RWPE2 (cell line): Measurements from ENCODE around the gene OTUD3.

Experiments used
- ATAC-seq: fragments of 200-7000 bp; cut with Tn5 transposase; 3 replicates; pipeline ENCODE4 v1.9.1; 2021; ENCODE audit warnings: low read depth
- DNase-seq: peaks from one replicate; pipeline ENCODE4 v3.0.0-alpha.2; 2020; ENCODE audit warnings: low spot score
- H3K27ac ChIP-seq: fragments of 450-650 bp; 2 replicates; pipeline ENCODE4 v1.5.1; 2017; ENCODE audit warnings: mild to moderate bottlenecking; ENCODE audit not compliant: poor library complexity, severe bottlenecking
- H3K27me3 ChIP-seq: fragments of 250-450 bp; sonication (Bioruptor Pico); 2 replicates; pipeline ENCODE4 v1.5.1; 2021; ENCODE audit warnings: mild to moderate bottlenecking, moderate library complexity; ENCODE audit not compliant: insufficient read depth, poor library complexity, severe bottlenecking
- H3K36me3 ChIP-seq: fragments of 250-450 bp; sonication (Bioruptor Pico); 2 replicates; pipeline ENCODE4 v1.5.1; 2020; ENCODE audit warnings: low read depth, mild to moderate bottlenecking, moderate library complexity
- H3K4me1 ChIP-seq: fragments of 250-450 bp; sonication (Bioruptor Pico); 2 replicates; pipeline ENCODE4 v1.5.1; 2021; ENCODE audit warnings: mild to moderate bottlenecking, moderate library complexity; ENCODE audit not compliant: insufficient read depth, poor library complexity, severe bottlenecking
- H3K4me3 ChIP-seq: fragments of 250-450 bp; sonication (Bioruptor Pico); 2 replicates; pipeline ENCODE4 v1.5.1; 2021; ENCODE audit warnings: mild to moderate bottlenecking, moderate library complexity; ENCODE audit not compliant: severe bottlenecking
- H3K9me3 ChIP-seq: fragments of 250-450 bp; sonication (Bioruptor Pico); 2 replicates; pipeline ENCODE4 v1.5.1; 2021; ENCODE audit warnings: mild to moderate bottlenecking, moderate library complexity; ENCODE audit not compliant: severe bottlenecking
- CTCF ChIP-seq: fragments of 450-650 bp; IDR thresholded peaks from one replicate; pipeline ENCODE4 v1.5.1; 2017; ENCODE audit warnings: mild to moderate bottlenecking, moderate library complexity; ENCODE audit not compliant: poor library complexity, severe bottlenecking

Gene OTUD3

GRCh38 chr1:19942088-19942487, 59.9 kb downstream of the OTUD3 start:
- Histone ChIP-seq H3K36me3 (no peaks in the 10 kb centered on the region), H3K4me3 (no peak overlapping the region), H3K4me1 (no peaks in the 10 kb centered on the region), H3K9me3 (no peaks in the 10 kb centered on the region), H3K27me3 (no peaks in the 10 kb centered on the region), H3K27ac (no peak overlapping the region)
- DNase-seq (no peak), ATAC-seq (no peak)
- TF ChIP-seq CTCF: no peak

- TF ChIP-seq CTCF: no peak
- H3K9me3 ChIP-seq: no peaks in the 10 kb centered on the region
- no peak overlapping the region for H3K27ac ChIP-seq
- DNase-seq: no peak
- no peaks in the 10 kb centered on the region for H3K36me3 ChIP-seq
- ATAC-seq: no peak
- H3K4me1 ChIP-seq: no peaks in the 10 kb centered on the region
- no peak overlapping the region for H3K4me3 ChIP-seq
- H3K27me3 ChIP-seq: no peaks in the 10 kb centered on the region
These were observed 60.5 kb downstream of the OTUD3 start for GRCh38 chr1:19942657-19943056.

DNA sequence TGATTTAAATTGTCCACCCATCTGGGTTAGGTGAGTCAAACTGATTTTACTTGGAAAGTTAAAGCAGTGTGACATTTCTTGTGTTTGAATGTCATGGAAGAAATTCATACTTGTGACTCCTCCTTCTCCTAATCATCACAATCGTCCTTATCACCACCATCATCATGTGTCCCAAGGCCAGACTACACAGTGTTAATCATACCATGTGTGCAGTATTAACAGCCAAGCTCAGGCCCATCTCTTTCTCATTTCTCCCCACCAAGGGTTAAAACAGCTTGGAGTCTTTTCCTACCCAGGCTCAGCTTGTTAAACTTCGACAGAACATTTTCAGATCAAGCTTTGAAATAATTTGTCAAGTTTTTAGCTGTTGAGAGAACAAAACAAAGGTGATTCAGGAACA, 63.7 kb downstream of the OTUD3 start:
- no peaks in the 10 kb centered on the region for H3K27me3 ChIP-seq
- DNase-seq (no peak), ATAC-seq (no peak)
- no peak overlapping the region for H3K4me3 ChIP-seq
- no peak for TF ChIP-seq CTCF
- H3K27ac ChIP-seq: no peak overlapping the region
- H3K4me1 ChIP-seq: peaks cover 7% of the 10 kb centered on the region
- no peaks in the 10 kb centered on the region for H3K36me3 ChIP-seq
- H3K9me3 ChIP-seq: no peaks in the 10 kb centered on the region

GRCh38 chr1:19946331-19946751, 64.1 kb downstream of the OTUD3 start:
- Histone ChIP-seq H3K4me3 (no peak overlapping the region), H3K27me3 (no peaks in the 10 kb centered on the region), H3K9me3 (no peaks in the 10 kb centered on the region), H3K4me1 (peaks cover 7% of the 10 kb centered on the region), H3K27ac (no peak overlapping the region), H3K36me3 (no peaks in the 10 kb centered on the region)
- TF ChIP-seq CTCF: no peak
- ATAC-seq (no peak), DNase-seq (no peak)

DNA sequence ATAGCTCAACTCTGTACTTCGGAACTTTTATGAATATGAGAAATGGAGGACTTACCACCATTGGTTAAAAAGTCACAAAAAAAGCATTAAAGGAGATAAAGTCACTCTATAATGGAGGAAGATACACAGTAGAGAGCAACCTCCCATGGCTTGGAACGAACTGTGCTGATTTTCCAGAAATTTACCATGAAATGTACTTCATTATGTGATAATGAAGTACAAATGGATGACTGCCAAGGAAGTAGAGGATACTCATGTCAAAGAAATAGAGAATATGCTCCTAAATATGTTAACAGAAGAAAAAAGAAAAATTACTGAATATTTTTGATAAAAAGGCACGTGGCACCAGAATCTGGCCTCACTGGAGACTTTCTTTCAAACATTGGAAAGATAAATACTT, 64.8 kb downstream of the OTUD3 start:
- no peak overlapping the region for H3K4me3 ChIP-seq
- H3K9me3 ChIP-seq: no peaks in the 10 kb centered on the region
- no peak overlapping the region for H3K27ac ChIP-seq
- H3K4me1 ChIP-seq: peaks cover 7% of the 10 kb centered on the region
- DNase-seq (no peak), ATAC-seq (no peak)
- no peaks in the 10 kb centered on the region for H3K36me3 ChIP-seq
- TF ChIP-seq CTCF: no peak
- no peaks in the 10 kb centered on the region for H3K27me3 ChIP-seq
